ENCODE results near the gene CCDC28A. TPM values are rescaled to one million over a fixed set of nuclear protein-coding genes. Genes with fewer than 3 reads are reported as not detected.
A peak's percentile ranks its signal among the peaks of the same experiment; 100 is the strongest.

The CCDC28A gene
- total and polyA plus RNA-seq, 2 donors (not counting 1 experiment from before 2014, with no cell fraction given) = 15.2 to 22.0 TPM

GRCh38 chr6:138817799-138818198 lies 44.2 kb downstream of the CCDC28A start:
- Histone ChIP-seq H3K4me3 (replicated peaks in 1 of 4; ENCODE audit: control extremely low read depth in 1 of 4, insufficient read depth in 1 of 4, low read depth in 3 of 4, low read length in 4 of 4) (no peak overlapping the region), H3K27ac (ENCODE audit: insufficient read depth, low read length) (no peak overlapping the region), H3K27me3 (ENCODE audit: control insufficient read depth, insufficient read depth, low read length) (no peaks in the 10 kb centered on the region), H3K9me3 (ENCODE audit: control insufficient read depth, insufficient read depth, low read depth, low read length) (no peaks in the 10 kb centered on the region), H2AFZ (ENCODE audit: low read length) (peak overlapping the region; percentile 24), H3K36me3 (ENCODE audit: control insufficient read depth, insufficient read depth, low read length) (no peaks in the 10 kb centered on the region), H3K4me2 (ENCODE audit: extremely low read depth, insufficient read depth, low read length) (no peak overlapping the region), H3K9ac (ENCODE audit: insufficient read depth, low read length) (no peak overlapping the region), H4K20me1 (ENCODE audit: control insufficient read depth, extremely low read depth, insufficient read depth, low read length) (no peaks in the 10 kb centered on the region), H3K4me1 (ENCODE audit: control insufficient read depth, extremely low read depth, insufficient read depth, low read length) (no peaks in the 10 kb centered on the region), H3K79me2 (ENCODE audit: control insufficient read depth, insufficient read depth, low read length) (no peaks in the 10 kb centered on the region)
- TF ChIP-seq, protein P1, sequence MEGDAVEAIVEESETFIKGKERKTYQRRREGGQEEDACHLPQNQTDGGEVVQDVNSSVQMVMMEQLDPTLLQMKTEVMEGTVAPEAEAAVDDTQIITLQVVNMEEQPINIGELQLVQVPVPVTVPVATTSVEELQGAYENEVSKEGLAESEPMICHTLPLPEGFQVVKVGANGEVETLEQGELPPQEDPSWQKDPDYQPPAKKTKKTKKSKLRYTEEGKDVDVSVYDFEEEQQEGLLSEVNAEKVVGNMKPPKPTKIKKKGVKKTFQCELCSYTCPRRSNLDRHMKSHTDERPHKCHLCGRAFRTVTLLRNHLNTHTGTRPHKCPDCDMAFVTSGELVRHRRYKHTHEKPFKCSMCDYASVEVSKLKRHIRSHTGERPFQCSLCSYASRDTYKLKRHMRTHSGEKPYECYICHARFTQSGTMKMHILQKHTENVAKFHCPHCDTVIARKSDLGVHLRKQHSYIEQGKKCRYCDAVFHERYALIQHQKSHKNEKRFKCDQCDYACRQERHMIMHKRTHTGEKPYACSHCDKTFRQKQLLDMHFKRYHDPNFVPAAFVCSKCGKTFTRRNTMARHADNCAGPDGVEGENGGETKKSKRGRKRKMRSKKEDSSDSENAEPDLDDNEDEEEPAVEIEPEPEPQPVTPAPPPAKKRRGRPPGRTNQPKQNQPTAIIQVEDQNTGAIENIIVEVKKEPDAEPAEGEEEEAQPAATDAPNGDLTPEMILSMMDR (conservative IDR thresholded peaks at IDR 0.05 in 1 of 2, IDR thresholded peaks at IDR 0.05 in 1 of 2; ENCODE audit: low read depth in 1 of 2, low read length in 2 of 2) = no peak
- no peak for TF ChIP-seq EZH2 (IDR thresholded peaks at IDR 0.05; ENCODE audit: low read length, missing control alignments)
- DNase-seq (ENCODE audit: low read depth in 2 of 2) = peak; percentile 41 to 88

DNA sequence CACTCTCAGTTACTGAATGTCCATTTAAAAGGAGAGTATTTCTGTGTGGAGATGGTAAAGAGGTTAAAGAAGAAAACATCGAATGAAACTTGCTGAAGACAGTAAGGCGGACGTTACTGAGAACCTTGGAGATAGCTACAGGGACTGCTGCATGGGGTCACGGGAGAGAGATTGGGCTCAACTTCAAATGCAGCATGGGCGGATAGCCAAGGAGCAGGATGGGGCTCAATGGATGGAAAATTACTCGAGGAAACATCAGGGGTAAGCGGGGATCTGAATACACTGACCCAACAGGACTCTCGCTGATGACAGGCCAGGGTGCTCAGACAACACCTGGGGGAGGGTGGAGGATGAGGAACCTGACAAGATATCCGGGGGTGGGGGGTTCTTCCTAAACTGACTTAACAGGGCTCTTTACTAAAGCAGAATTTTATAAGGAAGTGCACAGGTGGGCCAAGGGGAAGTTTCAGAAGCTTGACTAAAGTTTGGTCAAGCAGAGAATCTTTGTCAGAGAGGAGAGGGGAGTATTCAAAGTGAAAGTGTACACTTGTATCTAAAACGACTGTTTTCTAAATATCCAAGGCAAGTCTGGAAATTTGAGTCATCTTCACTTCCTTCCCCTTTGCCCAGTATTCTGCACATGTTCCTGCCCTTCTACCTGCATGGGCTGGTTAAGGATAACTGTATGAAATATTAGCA lies 45.1 kb downstream of the CCDC28A start:
- no peaks in the 10 kb centered on the region for H3K4me1 ChIP-seq (ENCODE audit: control insufficient read depth, extremely low read depth, insufficient read depth, low read length)
- H3K4me3 ChIP-seq (replicated peaks in 1 of 4; ENCODE audit: control extremely low read depth in 1 of 4, insufficient read depth in 1 of 4, low read depth in 3 of 4, low read length in 4 of 4) = no peak overlapping the region
- no peaks in the 10 kb centered on the region for H3K9me3 ChIP-seq (ENCODE audit: control insufficient read depth, insufficient read depth, low read depth, low read length)
- TF ChIP-seq, protein P1 (conservative IDR thresholded peaks at IDR 0.05 in 1 of 2, IDR thresholded peaks at IDR 0.05 in 1 of 2; ENCODE audit: low read depth in 1 of 2, low read length in 2 of 2) = no peak
- no peak overlapping the region for H3K9ac ChIP-seq (ENCODE audit: insufficient read depth, low read length)
- H3K36me3 ChIP-seq (ENCODE audit: control insufficient read depth, insufficient read depth, low read length) = no peaks in the 10 kb centered on the region
- H3K4me2 ChIP-seq (ENCODE audit: extremely low read depth, insufficient read depth, low read length) = no peak overlapping the region
- H3K27ac ChIP-seq (ENCODE audit: insufficient read depth, low read length) = no peak overlapping the region
- no peak overlapping the region for H2AFZ ChIP-seq (ENCODE audit: low read length)
- no peak for DNase-seq (ENCODE audit: low read depth in 2 of 2)
- no peaks in the 10 kb centered on the region for H3K27me3 ChIP-seq (ENCODE audit: control insufficient read depth, insufficient read depth, low read length)
- H4K20me1 ChIP-seq (ENCODE audit: control insufficient read depth, extremely low read depth, insufficient read depth, low read length) = no peaks in the 10 kb centered on the region
- H3K79me2 ChIP-seq (ENCODE audit: control insufficient read depth, insufficient read depth, low read length) = no peaks in the 10 kb centered on the region

DNA sequence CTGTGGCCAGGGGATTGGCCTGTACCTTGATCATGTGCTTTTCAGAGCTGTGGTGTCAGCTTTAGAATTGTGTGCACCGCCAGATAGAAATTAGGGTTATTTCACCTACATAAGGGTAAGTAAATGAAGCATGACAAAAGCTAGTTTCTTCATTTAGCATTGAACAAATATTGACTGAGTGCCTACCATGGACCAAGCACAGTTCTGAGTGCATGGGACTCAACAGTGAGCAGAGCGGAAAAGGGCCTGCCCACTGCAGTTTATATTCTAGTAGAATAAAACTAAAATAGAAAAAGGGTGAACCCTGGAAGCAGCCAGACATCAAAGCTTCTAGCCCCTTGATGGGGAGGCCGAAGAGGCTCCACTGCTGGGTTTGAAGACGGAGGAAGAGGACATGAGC lies 48.0 kb downstream of the CCDC28A start:
- Histone ChIP-seq H3K9me3 (ENCODE audit: control insufficient read depth, insufficient read depth, low read depth, low read length) (no peaks in the 10 kb centered on the region), H3K36me3 (ENCODE audit: control insufficient read depth, insufficient read depth, low read length) (no peaks in the 10 kb centered on the region), H3K9ac (ENCODE audit: insufficient read depth, low read length) (no peak overlapping the region), H3K79me2 (ENCODE audit: control insufficient read depth, insufficient read depth, low read length) (no peaks in the 10 kb centered on the region), H3K27me3 (ENCODE audit: control insufficient read depth, insufficient read depth, low read length) (no peaks in the 10 kb centered on the region), H4K20me1 (ENCODE audit: control insufficient read depth, extremely low read depth, insufficient read depth, low read length) (no peaks in the 10 kb centered on the region), H3K27ac (ENCODE audit: insufficient read depth, low read length) (no peak overlapping the region), H3K4me2 (ENCODE audit: extremely low read depth, insufficient read depth, low read length) (no peak overlapping the region), H2AFZ (ENCODE audit: low read length) (no peak overlapping the region), H3K4me1 (ENCODE audit: control insufficient read depth, extremely low read depth, insufficient read depth, low read length) (no peaks in the 10 kb centered on the region), H3K4me3 (replicated peaks in 1 of 4; ENCODE audit: control extremely low read depth in 1 of 4, insufficient read depth in 1 of 4, low read depth in 3 of 4, low read length in 4 of 4) (no peak overlapping the region)
- no peak for DNase-seq (ENCODE audit: low read depth in 2 of 2)
- TF ChIP-seq EZH2 (IDR thresholded peaks at IDR 0.05; ENCODE audit: low read length, missing control alignments) = no peak
- TF ChIP-seq, protein P1 (conservative IDR thresholded peaks at IDR 0.05 in 1 of 2, IDR thresholded peaks at IDR 0.05 in 1 of 2; ENCODE audit: low read depth in 1 of 2, low read length in 2 of 2) = no peak

Data from fibroblast of lung (primary cell).